HepG2 (cell line): ENCODE results near the gene FAM83G. TPM values are rescaled to one million over a fixed set of nuclear protein-coding genes. Genes with fewer than 3 reads are reported as not detected.

Experiments used
- AHDC1 ChIP-seq: sonication (generic); formaldehyde crosslinking; IDR thresholded peaks from 2 replicates; pipeline ENCODE4 v1.5.1; 2020; ENCODE audit warnings: mild to moderate bottlenecking, missing genetic modification reagents, borderline replicate concordance
- CCAR2 ChIP-seq: fragments of 200-400 bp; formaldehyde crosslinking; optimal IDR thresholded peaks from 2 replicates; pipeline ENCODE3; 2018; ENCODE audit warnings: low read depth, mild to moderate bottlenecking, low read length, moderate library complexity
- CCDC6 ChIP-seq: sonication (generic); formaldehyde crosslinking; IDR thresholded peaks from 2 replicates; pipeline ENCODE4 v1.8.1; 2022; ENCODE audit warnings: mild to moderate bottlenecking, missing genetic modification reagents, moderate library complexity
- ETV5 ChIP-seq: IDR thresholded peaks from 2 replicates; pipeline ENCODE4 v1.6.1; 2018; ENCODE audit warnings: missing biosample characterization, missing genetic modification reagents, inconsistent platforms, borderline replicate concordance
- HIVEP1 ChIP-seq: sonication (generic); formaldehyde crosslinking; IDR thresholded peaks from 2 replicates; pipeline ENCODE4 v1.4.0; 2020; ENCODE audit warnings: mild to moderate bottlenecking, missing genetic modification reagents
- KDM4B ChIP-seq: sonication (generic); formaldehyde crosslinking; IDR thresholded peaks from 2 replicates; pipeline ENCODE4 v1.4.0; 2020; ENCODE audit warnings: missing genetic modification reagents
- MATR3 ChIP-seq: sonication (generic); formaldehyde crosslinking; IDR thresholded peaks from 2 replicates; pipeline ENCODE4 v1.4.0; 2020; ENCODE audit warnings: missing genetic modification reagents
- MXD4 ChIP-seq: IDR thresholded peaks from 2 replicates; pipeline ENCODE4 v1.6.1; 2016; ENCODE audit warnings: mild to moderate bottlenecking, missing biosample characterization, missing genetic modification reagents
- SP5 ChIP-seq: IDR thresholded peaks from 2 replicates; pipeline ENCODE4 v1.6.1; 2016; ENCODE audit warnings: low read depth, borderline replicate concordance
- TAF1 ChIP-seq: sonication (generic); formaldehyde crosslinking; IDR thresholded peaks from 2 replicates; pipeline ENCODE4 v1.4.0; 2020; ENCODE audit warnings: missing genetic modification reagents
- THAP11 ChIP-seq: IDR thresholded peaks from 2 replicates; pipeline ENCODE4 v1.6.1; 2016; ENCODE audit warnings: missing biosample characterization, missing genetic modification reagents
- ZBED4 ChIP-seq: sonication (generic); formaldehyde crosslinking; IDR thresholded peaks from 2 replicates; pipeline ENCODE4 v1.4.0; 2020; ENCODE audit warnings: missing genetic modification reagents, borderline replicate concordance
- ZNF230 ChIP-seq: sonication (generic); formaldehyde crosslinking; IDR thresholded peaks from 2 replicates; pipeline ENCODE4 v1.4.0; 2020; ENCODE audit warnings: mild to moderate bottlenecking, missing genetic modification reagents
- ZNF329 ChIP-seq: sonication (generic); formaldehyde crosslinking; IDR thresholded peaks from 2 replicates; pipeline ENCODE4 v1.9.0; 2021; ENCODE audit warnings: low read depth, mild to moderate bottlenecking, missing genetic modification reagents
- ZNF350 ChIP-seq: sonication (generic); formaldehyde crosslinking; IDR thresholded peaks from 2 replicates; pipeline ENCODE4 v1.4.0; 2020; ENCODE audit warnings: mild to moderate bottlenecking, low read depth, missing genetic modification reagents, borderline replicate concordance
- ZNF614 ChIP-seq: IDR thresholded peaks from 2 replicates; pipeline ENCODE4 v1.6.1; 2018; ENCODE audit warnings: missing biosample characterization, missing genetic modification reagents, inconsistent platforms, borderline replicate concordance
- ZNF670 ChIP-seq: sonication (generic); formaldehyde crosslinking; IDR thresholded peaks from 2 replicates; pipeline ENCODE4 v1.8.0; 2022; ENCODE audit warnings: mild to moderate bottlenecking, missing genetic modification reagents, borderline replicate concordance
- ZSCAN30 ChIP-seq: sonication (generic); formaldehyde crosslinking; IDR thresholded peaks from 2 replicates; pipeline ENCODE4 v1.5.0; 2020; ENCODE audit warnings: mild to moderate bottlenecking, missing genetic modification reagents
- polyA plus RNA-seq, 8 experiments: library from polyadenylated mRNA; depleted of rRNA in 3 of 8; stranded (reverse) in 7 of 8; unstranded in 1 of 8; fragments of >200 nt; fragmentation: Illumina TruSeq in 4 of 8; extraction: Trizol in 4 of 8; gene quantifications; 2 replicates each; pipeline versions ENCODE4 v1.2.1 to v1.2.3, GENCODE V29; 2011 to 2016; ENCODE audit warnings: low read depth in 4 of 8, missing spikeins in 1 of 8, mixed read lengths in 1 of 8; ENCODE audit not compliant: insufficient read depth in 1 of 8
- total RNA-seq, 5 experiments: library from RNA; depleted of rRNA; stranded (reverse); fragments of >200 nt; fragmentation: Illumina TruSeq; extraction: Trizol; gene quantifications; 2 replicates each; pipeline ENCODE4 v1.2.3, GENCODE V29; 2016; ENCODE audit warnings: low read depth in 1 of 5
- TF ChIP-seq, protein P1 (sequence below): sonication (generic); formaldehyde crosslinking; IDR thresholded peaks from 2 replicates; pipeline ENCODE4 v1.8.0; 2023; ENCODE audit warnings: mild to moderate bottlenecking, missing genetic modification reagents

Gene FAM83G
- total and polyA plus RNA-seq, 2 of the 13 experiments (the other 11 are each of a cell fraction or from before 2014, with no cell fraction given) = 13.7 to 18.6 TPM

DNA sequence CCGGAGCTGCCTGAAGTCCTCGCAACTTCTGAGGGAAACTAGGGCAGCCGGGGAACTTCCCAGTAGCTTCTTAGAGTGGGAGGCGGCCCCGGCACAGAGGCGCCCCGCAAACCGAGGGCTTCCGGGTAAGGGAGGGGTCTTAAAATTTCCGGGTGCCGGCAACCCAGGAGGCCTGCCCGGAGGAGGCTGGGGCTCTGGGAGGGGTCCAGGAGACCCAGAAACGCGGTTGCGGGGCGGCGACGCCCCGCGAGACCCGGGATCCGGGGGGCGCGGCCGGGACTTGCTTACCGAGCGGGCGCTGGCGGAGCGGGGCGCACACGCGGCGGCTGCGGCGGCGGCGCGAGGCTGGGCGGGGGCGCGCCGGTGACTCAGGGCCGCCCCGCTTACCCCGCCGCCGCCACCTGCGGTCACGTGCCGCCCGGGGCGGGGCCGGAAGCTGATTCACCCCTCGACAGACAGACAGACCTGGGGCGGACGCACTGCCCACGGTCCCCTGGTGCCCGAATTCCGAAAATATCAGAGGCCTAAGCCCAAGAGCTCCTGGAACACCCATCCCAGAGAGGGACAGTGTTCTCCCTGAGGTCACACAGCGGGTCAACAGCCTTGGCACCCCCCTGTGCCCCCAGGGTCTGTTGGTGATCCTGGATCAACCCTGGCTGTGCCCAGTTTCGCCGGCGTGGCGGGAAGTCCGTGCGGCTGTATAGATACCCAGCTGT lies at the start of gene FAM83G (continued):
- TF ChIP-seq ZBED4 (CRISPR knock-in tag) (no peak; the same call in 1 of the 2 replicates), ZNF350 (CRISPR knock-in tag) (no peak), HIVEP1 (CRISPR knock-in tag) (peak; percentile 33; the same call in 1 of the 2 replicates), MATR3 (CRISPR knock-in tag) (no peak), SP5 (CRISPR knock-in tag) (0 out of 2 replicates have a peak, but pooled peaks have one; percentile 29), ZNF614 (CRISPR knock-in tag) (peak; percentile 22; the same call in 1 of the 2 replicates), THAP11 (CRISPR knock-in tag) (peak; percentile 59; the same call in 1 of the 2 replicates), ETV5 (CRISPR knock-in tag) (peak; percentile 91), KDM4B (CRISPR knock-in tag) (no peak), AHDC1 (CRISPR knock-in tag) (no peak), ZNF329 (CRISPR knock-in tag) (peak; percentile 77; the same call in 1 of the 2 replicates), TAF1 (CRISPR knock-in tag) (peak; percentile 53; the same call in 1 of the 2 replicates), CCAR2 (no peak), ZSCAN30 (no peak), ZNF230 (CRISPR knock-in tag) (no peak), CCDC6 (CRISPR knock-in tag) (no peak), ZNF670 (CRISPR knock-in tag) (0 out of 2 replicates have a peak, but pooled peaks have one; percentile 26), MXD4 (CRISPR knock-in tag) (peak; percentile 71)
- TF ChIP-seq, protein P1, sequence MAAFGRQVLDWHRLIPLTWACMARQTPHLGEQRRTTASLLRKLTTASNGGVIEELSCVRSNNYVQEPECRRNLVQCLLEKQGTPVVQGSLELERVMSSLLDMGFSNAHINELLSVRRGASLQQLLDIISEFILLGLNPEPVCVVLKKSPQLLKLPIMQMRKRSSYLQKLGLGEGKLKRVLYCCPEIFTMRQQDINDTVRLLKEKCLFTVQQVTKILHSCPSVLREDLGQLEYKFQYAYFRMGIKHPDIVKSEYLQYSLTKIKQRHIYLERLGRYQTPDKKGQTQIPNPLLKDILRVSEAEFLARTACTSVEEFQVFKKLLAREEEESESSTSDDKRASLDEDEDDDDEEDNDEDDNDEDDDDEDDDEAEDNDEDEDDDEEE = peak; percentile 80; the same call in 1 of the 2 replicates
